Amniotic epithelial cell (primary cell): Measurements from ENCODE around the gene FKBP6.
"Not testable (repeated sequence)": the region's sequence is repeated elsewhere in the genome, so short reads cannot be mapped to it uniquely, and the experiment has no call there.

Source experiments
- DNase-seq: peaks from one replicate; pipeline ENCODE4 v3.0.0-alpha.2; 2010; ENCODE audit warnings: low read depth

FKBP6 gene, protein sequence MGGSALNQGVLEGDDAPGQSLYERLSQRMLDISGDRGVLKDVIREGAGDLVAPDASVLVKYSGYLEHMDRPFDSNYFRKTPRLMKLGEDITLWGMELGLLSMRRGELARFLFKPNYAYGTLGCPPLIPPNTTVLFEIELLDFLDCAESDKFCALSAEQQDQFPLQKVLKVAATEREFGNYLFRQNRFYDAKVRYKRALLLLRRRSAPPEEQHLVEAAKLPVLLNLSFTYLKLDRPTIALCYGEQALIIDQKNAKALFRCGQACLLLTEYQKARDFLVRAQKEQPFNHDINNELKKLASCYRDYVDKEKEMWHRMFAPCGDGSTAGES

DNA sequence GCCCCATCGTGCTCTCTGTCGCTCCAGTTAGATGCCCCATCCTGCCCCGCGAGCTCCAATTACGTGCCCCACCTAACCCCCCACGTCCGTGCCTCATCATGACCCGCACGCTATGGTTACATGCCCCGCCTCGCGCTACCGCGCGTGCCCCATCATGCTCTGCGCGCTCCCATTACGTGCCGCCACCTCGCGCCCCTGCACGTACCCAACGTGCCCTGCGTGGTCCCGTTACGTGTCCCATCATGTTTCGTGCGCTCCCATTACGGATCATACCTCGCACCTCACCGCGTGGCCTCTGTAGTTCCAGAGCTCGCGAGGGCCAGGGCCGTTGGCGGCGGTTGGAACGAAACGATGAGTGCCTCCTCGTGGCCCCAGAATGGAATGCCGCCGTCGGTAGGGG is at the start of gene FKBP6, which contains the start of gene TRIM50:
FKBP6 (plus strand) TSS at position 240 of the 400 bp plus-strand sequence. CDS start 268 bp downstream, outside the sequence.
TRIM50 (minus strand) TSS at position 161 of the 400 bp plus-strand sequence. CDS start 3,295 bp downstream, outside the sequence.
- DNase-seq, result not testable (repeated sequence)

DNA sequence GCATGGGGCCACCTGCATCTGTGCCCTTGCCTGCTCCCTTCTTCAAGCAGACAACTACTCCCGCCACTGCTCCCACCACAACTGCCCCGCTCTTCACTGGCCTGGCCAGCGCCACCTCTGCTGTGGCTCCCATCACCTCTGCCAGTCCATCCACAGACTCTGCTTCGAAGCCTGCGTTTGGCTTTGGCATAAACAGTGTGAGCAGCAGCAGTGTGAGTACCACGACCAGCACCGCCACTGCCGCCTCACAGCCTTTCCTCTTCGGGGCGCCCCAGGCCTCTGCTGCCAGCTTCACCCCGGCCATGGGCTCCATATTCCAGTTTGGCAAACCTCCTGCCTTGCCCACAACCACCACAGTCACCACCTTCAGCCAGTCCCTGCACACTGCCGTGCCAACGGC is 30.7 kb upstream of the FKBP6 start:
- DNase-seq, result not testable (repeated sequence)

DNA sequence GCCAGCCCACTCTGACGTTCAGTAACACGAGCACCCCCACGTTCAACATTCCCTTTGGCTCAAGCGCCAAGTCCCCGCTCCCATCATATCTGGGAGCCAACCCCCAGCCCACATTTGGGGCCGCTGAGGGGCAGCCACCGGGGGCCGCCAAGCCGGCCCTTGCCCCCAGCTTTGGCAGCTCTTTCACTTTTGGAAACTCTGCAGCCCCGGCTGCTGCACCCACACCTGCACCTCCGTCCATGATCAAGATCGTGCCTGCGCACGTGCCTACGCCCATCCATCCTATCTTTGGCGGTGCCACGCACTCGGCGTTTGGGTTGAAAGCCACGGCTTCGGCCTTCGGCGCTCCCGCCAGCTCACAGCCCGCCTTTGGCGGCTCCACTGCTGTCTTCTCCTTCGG is 30.3 kb upstream of the FKBP6 start:
- not testable (repeated sequence) for DNase-seq

DNA sequence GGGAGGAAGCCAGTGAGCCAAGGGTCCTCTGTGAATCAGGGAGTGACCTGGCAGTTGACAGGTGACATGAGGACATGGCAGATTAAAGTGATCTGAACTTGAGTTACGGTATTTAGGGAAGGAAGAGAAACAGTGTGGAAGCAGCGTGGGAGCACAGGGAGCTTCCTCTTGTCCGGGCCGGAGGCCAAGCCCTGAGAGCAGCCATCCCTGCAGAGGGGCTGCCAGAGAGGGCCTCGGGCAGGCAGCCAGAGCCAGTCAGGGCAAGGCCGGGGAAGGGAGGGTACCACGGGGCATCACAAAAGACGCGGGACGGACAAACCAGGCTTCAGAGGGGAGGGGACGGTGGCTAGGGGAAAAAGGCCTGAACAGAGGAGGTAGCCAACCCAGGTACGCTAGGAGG is 28.1 kb upstream of the FKBP6 start:
- DNase-seq, result not testable (repeated sequence)

DNA sequence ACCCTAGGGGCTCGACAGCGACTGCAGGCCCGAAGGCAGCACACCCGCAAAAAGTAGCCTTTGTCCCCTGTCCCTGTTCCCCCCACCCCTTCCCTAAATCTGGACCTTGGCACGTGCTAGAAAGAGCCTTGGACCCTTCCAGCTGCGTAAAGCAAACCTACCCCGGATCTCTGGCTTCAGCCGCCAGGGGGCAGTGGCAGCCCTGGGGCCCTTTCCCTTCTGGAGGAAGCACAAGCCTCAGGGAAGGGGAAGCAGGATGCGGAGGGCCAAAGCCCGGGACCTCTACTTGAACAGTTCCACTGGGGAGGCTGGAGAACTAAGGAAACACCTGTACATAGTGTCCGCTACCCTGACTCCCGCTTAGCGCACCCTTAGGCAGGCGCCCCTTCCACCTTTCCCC is 26.9 kb upstream of the FKBP6 start:
- DNase-seq, result not testable (repeated sequence)

DNA sequence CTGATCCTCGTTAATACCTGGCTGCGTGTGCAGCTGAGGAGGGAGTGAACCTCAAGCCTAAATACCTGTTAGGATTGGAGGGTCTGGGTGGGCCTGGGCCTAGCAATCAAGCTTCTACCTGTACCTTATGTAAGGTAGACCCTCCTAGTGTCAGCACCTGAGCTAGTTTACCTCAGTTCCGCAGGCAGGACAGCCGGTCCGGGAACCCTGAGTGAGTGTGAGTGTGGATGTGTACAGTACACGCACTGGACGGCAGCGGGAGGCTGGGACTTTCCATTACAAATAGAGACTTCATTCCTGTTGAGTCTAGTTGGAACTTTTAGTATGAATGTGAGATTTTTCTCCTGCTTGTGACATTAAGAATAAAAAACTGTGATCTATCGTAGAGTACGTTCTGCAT is 25.1 kb upstream of the FKBP6 start:
- not testable (repeated sequence) for DNase-seq

DNA sequence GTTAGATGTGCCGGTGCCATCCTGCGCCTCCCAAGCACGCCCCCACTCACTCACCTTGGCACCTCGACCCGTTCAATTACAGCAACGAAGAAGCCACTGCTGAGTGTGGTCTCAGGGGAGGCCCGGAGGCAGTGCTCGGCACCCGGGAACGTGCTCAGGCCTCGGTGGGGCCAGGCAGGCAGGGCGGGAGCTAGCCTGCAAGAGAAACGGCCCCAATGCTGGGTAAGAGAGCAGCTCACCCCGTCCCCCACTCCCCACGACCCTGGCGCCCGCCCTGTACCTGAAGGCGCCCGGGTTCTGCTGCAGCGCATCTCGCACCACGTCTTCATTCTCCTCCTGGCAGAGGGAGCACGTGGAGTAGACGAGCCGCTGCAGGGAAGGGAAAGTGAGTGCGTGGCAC is 24.4 kb upstream of the FKBP6 start:
- no peak for DNase-seq

DNA sequence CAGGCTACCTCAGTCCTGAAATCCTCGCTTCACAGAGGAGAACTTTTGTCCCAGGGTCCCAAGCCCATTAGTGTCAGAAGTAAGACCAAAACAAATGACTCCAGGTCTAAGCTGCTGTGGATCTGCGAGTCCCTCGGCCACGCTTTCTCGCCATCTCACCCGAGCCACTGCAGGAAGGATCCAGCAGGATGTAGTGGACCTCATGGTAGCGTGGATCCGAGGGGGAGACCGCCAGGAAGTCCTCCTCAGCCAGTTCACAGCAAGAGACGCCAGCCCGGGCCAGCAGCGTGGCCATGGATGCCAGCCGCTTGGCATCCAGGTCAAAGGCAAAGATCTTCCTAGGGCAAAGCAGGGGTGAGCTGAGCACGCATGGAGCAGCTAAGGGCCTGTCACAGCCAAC is 23.9 kb upstream of the FKBP6 start:
- DNase-seq, result no peak

DNA sequence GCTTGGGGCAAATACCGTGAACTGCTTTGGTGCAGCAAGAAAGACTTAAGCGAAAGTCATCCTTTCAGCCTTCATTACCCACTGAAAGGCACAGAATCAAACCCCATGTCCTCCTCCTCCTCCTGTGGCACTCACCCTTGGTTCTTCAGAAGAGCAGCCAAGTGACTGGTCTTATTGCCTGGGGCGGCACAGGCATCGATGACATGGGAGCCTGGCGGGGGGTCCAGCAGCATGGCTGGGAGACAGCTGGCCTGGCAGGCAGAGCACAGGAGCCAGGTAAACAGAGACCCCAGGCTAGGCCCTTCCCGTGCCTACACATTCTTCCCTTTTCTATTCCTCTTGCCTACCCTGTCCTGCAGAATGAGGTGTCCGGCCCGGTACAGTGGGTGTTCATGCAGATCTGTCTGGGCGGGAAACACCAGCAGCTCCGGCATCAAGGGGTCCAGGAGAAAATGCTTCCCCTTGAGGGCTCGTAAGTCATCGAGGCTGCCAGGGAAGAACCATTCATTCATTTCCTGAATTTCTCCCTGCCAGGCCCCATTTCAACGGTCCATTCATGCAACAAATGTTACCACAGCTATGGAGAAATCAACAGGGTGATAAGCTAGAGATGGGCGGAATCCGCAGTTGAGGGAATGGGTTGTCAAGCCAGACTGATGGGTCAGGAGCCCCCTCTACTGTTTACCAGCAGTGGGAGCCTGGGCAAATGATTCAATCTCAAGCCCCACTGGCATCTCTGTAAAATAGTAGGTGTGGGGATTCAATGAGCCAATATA is 23.2 kb upstream of the FKBP6 start:
- DNase-seq, result peak; percentile 72

DNA sequence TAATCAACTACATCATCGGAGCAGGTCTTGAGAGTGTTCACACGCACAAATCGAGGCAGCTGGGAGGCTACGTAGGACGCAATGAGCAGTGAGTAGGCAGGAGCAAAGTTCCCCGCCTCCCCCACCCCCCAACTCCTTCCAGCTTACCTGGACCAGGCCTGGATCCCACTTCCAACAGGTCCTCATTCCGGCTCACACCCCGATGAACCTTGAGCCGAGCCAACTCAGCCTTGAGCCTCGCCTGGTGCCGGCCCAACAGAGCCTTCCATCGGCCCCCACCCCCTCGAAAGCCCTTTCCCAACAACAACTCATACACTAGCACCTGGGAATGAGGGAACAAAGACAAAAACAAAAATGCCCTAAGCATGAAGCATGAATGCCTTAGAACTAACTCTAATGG is 20.5 kb upstream of the FKBP6 start:
- DNase-seq, result no peak

DNA sequence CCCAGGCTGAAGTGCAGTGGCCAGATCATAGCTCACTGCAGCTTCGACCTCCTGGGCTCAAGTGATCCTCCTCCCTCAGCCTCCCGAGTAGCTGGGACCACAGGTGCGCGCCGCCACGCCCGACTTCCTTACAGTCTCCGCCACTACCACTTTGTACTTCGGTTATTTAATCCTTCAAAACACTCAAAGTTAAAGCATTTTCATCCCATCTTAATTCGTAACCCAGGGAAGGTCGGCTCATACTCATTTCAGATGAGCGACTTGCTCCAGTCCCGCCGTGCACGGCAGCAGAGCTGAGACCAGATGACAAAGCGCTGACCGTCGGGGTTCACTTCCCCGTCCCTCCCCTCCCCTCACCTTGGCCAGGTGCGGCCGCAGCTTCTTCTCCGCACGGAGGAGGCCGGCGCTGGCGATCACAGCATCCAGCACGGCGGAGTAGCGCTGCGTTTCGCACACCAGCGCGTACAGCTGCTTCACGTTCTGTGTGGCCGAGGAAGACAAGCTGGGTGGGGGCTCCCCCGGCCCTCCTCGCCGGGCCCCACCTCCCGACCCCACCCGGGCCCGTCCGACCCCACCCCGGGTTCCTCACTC is 19.8 kb upstream of the FKBP6 start:
- DNase-seq, result no peak

DNA sequence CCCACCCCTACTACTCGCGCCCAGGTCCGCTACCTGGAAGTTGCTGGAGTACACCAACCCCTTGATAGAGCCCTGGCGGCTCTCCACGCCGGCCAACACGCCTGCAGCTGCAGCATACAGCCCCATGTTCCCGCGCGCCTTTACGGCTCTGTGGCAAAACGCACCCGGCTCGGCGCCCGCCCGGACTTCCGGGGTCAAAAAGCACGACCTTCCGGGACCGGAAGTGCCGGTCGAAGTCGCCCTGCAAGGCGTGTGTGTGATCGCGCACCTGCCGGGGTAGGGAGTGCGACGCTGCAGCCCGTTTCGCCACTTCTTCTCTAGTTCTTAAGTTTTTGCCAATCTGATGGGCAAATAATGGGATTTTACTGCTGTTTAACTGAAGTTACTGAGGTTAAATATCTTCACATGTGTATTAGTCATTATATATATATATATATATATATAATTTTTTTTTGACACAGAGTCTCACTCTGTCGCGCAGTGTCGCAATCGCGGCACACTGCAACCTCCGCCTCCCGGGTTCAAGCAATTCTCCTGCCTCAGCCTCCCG is 19.2 kb upstream of the FKBP6 start, which contains the start of gene NSUN5:
NSUN5 (minus strand) TSS at position 162 of the 550 bp plus-strand sequence; CDS start at position 126, 36 bp downstream.
- peak; percentile 71 for DNase-seq

DNA sequence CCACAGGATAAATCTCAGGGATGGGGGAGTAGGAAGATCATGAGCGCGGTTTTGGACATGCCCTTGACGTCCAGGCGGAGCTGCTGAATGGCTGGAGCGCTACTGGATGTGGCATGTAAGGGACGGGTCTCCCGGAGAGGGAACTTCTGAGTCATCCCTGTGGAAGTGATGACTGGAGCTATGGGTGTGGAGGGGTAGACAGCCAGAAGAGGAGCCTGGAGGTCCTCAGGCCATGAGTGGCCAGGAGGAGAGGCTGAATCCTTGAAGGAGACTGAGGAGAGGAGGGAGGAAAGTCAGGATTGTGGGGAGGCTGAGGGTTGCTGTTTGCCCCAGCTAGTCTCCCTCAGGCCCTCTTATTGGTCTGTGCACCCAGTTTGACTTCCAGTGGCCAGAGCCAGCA is 16.5 kb upstream of the FKBP6 start:
- not testable (repeated sequence) for DNase-seq

DNA sequence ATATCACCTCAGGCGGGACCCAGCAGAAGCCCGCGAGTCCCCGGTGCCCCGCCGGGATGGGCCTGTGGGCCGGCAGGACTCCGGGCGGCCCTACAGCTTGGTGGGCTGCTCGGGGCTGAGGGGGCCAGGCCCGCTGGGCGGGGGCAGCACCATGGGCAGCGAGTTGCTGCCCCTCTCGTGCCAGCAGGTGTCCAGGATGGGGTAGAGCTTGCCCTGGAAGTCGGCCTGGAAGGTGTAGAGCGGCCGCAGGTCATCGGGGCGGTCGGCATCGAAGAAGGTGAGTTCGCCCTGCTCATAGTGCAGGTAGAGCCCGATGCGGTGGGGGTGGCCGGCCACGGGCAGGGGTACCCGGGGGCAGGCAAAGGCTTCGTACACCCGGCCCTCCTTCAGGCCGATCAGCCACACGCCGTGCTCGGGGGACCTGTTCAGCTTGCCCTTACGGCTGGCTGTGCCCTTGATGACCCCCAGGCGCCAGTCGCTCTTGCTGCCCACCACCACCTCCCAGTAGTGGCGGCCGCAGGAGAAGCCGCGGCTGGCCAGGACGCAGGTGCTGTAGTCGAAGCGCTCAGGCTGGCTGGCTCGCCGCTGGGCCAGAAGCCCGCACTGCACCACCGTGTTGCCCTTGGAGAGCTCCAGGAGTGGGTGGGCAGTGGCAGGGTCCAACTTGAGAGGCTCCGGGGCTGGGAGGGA is 15.0 kb upstream of the FKBP6 start:
- DNase-seq, result no peak

DNA sequence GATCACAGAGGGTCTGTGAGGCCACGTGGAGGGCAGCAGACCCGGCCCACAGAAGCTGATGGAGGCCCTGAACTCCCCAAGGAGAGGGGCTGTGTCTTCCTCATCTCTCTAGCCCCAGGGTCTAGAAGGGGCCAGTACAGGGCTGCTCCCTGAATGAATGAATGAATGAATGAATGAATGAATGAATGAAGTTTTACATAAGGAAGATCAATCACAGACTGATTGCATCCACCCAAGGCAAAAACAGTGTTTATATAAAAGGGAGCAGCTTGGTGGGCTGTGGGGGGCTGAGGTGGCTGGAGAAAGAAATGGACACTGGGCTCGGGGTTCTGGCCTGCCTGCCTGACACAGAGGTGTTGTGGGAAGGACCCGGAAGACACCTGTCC is 14.4 kb upstream of the FKBP6 start:
- no peak for DNase-seq

DNA sequence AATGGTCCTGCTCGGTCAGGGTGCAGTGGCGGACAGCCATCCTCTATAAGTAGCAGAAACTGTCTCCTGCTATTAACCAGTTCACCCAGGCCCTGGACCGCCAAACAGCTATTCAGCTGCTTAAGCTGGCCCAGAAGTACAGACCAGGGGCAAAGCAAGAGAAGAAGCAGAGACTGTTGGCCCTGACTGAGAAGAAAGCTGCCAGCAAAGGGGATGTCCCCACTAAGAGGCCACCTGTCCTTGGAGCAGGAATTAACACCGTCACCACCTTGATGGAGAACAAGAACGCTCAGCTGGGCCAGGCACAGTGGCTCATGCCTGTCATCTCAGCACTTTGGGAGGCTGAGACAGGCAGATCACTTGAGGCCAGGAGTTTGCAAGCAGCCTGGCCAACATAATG is 13.7 kb upstream of the FKBP6 start:
- no peak for DNase-seq

DNA sequence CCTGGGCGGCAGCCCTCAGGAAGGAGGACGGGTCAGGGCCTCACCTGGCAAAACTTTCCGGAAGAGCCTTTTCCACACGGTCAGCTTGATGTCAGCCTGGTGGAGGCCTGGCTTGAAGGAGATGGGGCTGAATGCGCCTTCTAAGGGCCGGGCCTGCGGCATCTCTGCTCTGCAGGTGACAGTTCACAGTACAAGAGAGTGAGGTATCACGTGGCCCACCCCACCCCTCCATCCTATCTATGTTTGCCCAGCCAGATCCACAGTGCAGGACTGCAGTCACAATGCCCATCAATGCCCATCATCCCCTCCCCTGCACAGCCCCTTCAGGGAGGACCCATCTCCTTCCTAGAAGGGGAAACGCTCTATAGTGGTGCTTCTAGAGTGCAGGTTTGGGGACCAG is 11.4 kb upstream of the FKBP6 start:
- no peak for DNase-seq

DNA sequence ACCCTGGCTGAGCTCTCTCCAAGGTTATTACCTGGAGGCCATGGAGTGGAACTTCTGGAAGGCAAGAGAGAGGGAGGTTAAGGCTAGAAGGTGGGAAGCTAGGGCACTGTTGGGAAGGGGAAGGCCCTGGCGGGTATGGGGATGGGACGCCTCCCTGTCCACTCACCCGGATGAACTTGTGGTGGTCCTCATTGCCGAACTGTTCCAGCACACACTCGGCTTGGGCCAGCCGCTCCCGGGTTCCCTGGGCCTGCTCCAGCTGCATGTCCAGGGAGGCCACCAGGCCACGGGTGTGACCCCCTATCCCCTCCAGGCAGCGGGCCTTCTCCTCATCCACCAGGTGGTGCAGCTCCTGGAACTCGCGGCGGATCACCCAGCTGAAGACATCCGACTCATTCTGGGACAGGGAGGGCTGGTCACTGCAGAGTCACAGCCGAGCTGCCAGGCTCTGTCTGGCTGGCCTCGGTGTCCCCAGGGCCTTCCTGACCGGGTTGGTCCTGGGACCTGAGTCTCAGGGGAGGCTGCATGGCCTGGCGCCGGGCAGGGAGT is 9.2 kb upstream of the FKBP6 start:
- DNase-seq, result not testable (repeated sequence)

DNA sequence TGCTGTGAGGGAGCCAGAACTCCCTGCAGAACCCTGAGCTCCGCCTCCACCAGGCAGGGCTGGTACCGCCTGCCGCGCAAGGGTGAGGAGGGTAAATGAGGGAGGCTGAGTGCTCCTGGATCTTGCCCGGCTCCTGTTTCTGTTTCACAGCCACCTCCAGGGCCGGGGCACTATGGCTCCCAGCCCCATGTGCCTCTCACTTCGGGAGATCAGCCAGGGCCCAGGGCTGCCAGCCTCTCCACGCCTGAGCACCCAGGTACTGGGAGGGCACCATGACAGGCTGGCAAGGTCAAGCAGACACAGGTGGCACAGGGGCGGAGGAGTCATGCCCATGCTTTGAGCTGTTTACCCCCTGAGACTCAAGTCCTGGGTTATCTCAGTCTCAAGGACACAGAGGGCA is 8.4 kb upstream of the FKBP6 start:
- peak; percentile 35 for DNase-seq

DNA sequence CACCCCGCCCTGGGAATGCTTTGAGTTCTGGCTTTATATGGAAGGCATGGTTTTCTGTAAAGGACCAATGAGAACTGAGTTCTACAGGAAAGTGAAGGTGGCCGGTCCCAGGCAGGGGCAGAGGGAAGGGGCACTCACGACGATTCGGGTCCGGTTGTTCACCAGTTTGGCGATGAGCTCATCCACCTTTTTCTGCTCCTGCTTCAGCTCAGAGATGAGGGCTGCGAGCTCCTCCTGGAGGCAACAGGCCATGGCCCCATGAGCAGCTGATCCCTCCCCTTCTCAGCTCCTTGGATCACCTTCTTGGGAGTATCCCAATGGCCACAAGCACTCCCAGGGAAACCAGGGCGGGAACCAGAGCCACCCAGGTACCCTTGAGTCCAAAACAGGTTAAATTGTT is 8.0 kb upstream of the FKBP6 start:
- peak; percentile 29 for DNase-seq

DNA sequence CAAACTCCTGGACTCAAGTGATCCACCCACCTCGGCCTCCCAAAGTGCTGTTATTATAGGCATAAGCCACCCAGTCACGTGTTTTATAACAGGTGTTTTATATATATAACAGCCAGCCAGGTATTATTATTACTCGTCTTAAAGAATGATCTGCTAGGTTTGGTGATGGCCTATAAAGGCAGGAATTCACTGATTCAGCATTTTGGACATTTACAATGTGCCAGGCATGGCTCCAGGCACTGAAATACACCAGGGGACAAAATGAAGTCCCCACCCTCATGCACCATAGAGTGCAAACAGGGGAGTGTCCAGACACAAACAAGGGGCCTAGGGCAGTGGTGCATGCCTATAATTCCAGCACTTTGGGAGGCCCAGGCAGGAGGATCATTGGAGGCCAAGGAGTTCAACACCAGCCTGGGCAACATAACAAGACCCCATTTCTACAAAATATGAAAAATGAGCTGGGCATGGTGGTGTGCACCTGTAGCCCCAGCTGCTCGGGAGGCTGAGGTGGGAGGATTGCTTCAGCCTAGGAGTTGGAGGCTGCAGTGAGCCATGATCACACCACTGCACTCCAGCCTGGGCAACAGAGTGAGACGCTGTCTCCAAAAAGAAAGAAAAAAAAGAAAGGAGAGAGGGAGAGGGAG is 4.4 kb upstream of the FKBP6 start:
- not testable (repeated sequence) for DNase-seq
